GM19238 (cell line): ENCODE measurements around the gene RAD51B.
"Not testable (repeated sequence)": the region's sequence is repeated elsewhere in the genome, so short reads cannot be mapped to it uniquely, and the experiment has no call there.

ENCODE experiments used
- DNase-seq: peaks from one replicate; pipeline ENCODE4 v3.0.0; 2011; ENCODE audit warnings: low spot score; ENCODE audit not compliant: insufficient read length

Gene RAD51B

DNA sequence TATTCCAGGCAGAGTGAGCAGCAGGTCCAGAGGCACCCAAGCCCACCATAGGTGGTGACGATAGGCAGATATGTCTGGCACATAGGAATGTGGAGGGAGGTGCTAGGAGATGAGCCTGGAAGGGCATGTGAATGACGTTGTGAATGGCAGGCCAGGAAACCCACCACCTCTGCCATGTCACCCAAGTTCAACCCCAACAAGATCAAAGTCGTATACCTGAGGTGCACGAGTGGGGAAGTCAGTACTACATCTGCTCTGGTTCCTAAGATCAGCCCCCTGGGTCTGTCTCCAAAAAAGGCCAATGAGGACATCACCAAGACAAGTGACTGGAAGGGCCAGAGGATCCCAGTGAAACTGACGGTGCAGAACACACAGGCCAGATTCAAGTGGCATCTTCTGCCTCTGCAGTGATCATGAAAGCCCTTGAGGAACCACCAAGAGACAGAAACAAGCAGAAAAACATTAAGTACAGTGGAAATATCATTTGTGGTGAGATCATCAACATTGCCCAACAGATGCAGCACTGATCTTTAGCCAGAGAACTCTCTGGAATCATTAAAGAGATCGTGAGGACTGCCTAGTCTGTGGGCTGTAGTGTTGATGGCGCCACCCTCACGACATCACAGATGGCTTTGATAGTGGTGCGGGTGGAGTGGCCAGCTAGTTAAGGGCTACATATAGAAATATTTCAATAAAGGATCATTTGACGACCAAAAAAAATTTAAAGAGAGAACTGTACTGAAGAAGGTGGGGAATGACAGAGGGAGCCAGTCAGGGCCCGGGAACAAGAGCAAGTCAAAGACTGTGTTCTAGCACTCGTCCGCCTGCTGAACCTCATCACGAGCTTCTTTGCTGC, 873.6 kb downstream of the RAD51B start:
- DNase-seq: no peak

DNA sequence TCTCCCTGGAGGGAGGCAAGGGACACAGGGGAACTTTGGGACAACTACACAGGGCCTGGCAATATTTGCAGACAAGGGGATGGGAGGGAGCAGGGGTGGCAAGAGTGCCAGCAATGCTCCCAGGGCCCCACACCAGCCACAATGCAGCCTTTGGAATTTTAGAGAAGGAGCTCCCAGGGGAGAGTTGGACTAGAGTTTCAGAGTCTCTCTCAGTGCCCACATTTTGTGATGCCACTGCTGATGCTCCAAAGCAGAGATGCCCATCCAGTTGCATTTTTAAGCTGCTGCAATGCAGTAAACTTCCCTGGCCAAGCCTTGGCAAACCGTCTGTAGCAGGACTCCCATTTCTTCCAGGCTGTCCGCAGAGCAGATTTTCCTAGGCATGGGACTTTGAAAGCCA, 874.3 kb downstream of the RAD51B start:
- no peak for DNase-seq

DNA sequence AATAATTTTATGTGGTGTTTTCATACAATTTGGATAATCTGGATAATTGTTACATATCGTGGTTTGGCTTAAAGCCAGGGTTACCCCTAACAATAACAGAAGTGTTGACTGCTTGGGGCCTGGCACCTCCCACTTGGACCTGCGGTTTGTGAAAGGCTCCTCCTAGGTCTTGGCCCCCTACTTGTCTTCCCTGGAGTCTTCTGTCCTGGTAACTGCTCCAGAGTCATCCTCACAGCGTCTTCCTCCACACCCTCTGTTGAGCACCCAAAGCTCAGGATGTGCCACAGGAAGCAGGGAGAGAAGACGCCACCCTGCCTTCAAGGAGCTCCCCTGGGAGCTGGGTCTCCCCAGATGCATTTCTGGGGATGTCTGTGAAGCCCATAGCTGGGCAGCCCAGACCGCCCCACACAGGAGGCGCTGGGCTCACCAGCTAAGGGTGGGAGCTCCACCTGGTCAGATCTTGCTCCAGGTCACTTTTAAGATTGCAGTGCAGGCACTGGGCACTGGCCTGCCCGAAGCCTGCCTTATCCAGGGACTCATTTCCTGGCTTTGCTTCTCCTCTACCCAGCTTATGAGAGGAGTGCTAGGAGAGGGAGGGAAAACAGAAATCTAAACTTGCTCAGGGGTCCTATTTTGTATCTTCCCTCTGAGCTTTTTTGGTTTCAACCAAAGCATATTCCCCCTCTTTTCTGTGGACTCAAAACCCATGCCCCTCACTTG, 875.1 kb downstream of the RAD51B start:
- DNase-seq: no peak

DNA sequence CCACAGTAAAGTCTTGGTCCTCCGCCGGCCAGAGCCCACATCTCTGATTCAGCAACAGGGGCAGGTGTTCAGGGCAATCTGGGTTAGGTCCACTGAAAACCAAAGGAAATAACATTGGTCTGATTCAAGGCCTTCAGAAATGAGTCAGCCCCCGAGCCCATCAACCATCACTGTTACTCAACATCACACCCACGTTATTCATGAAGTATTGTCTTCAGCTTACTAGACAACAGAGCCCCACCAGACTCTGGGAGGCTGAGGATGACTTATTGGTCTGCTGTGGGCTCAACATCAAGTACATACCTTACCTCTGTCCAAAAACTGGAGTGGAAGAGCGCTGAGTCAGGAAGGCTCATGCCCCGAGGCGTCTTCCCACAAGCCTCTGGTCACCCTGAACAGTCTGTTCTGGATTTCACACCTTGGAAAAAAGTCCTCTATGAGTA, 875.8 kb downstream of the RAD51B start:
- peak; percentile 76 for DNase-seq

DNA sequence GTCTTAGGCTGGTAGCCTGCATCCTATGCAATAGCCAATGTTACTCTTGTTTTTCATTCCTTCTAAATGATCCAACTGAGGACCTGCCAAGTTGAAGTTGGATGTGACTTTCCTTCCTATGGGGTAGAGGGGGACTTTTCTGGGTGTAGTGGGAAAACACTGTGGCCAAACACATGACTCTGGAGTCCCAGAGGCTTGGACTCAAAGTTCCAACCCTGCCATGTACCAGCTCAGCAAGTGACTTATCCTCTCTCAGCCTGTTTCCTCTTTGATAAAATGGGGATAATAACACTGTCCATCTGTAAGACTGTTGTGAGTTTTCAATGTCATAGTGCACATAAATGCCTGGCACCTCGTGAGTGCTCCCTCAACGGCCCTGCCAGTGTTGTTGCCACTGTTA, 876.3 kb downstream of the RAD51B start:
- DNase-seq: no peak

DNA sequence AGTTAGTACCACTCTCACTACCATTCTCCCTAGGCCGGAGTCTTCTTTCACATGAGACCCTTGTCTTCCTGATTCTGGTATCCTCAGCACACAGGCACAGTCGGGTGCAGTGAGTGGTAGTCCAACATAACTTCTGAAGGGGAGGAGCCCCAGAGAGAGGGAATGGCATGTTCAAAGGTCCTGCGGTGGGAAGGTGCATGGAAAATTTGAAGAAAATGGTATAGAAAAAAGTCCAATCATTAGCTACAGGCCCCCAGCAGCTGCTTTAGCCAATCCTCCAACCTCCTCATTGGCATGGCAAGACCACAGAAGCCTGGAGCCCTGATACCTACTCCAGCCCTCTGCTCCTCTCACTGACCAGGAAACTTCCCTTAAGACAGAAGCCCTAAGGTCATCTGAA, 876.7 kb downstream of the RAD51B start:
- no peak for DNase-seq

DNA sequence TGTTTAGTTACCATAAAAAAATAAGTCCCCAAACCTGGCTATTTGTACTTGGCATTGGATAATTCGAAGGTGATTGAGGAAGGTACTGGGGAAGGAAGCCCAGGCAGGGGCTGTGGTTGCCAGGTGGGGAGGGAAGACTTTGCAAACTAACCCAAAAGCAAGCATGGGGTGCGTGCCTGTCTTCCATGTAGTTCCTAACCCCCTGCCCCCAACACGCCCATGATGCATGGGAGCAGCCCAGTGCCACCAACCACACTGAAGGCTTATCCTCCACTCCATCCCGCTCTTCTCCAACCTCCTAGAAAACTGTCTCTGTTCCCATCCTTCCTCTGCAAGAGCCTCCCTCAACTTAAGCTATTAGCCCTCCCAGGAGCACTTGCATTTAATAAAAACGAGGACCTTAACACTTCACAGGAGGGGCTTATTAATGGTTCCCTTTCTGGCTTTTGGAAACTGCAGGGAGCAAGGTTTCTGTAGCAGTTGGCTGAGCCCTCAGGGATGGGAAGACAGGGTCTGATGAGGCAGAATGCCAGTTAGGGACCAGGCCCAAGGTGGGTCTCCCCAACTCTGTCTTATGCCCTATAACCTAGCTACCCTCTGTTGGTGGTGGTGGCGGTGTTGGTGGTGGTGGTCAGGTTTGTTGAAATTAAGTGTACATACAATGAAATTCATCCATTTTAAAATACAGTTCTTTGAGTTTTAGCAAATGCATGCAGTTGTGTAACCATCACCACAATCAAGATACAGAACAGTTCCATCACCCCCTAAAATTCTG, 877.3 kb downstream of the RAD51B start:
- no peak for DNase-seq

DNA sequence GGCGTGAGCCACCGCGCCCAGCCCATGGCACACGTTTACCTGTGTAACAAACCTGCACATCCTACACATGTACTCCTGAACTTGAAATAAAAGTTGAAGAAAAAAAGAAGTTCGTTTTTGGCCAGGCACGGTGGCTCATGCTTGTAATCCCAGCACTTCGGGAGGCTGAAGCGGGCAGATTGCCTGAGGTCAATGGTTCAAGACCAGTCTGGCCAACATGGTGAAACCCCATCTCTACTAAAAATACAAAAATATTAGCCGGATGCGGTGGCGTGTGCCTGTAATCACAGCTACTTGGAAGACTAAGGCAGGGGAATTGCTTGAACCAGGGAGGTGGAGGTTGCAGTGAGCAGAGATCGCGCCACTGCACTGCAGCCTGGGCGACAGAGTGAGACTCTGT, 879.2 kb downstream of the RAD51B start:
- not testable (repeated sequence) for DNase-seq

DNA sequence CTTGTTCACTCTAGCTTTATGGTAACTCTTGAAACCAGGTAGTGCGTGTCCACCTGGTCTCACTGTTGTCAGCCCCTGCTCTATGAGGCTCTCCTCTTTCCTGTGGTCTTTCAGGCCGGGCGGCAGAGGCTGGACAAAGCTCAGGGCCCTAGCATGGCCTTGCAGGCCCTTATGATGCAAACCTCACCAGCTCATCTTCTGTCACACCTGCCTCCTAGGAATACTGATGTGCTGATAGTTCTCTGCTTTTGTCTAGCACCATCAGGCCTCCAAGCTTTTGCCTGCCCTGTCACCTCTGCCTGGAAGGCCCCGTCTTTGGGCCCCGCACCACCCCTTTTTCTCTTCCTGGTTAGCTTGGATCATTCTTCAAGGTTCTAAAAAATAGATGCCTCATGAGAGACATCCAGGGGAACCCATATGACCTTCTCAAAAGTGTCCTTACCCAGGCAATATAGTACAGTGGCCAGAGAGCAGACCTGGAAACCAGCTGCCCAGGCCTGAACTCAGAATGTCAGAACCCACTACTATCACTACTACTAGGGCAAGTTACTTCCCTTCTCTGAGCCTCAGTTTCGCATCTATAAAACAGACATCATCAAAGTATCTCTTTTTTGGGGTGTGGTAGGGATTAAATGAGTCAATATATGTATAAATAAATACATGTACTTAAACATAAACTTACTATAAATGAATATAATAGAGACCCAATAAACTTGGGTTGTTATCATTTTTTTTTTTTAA, 881.6 kb downstream of the RAD51B start:
- DNase-seq: no peak

DNA sequence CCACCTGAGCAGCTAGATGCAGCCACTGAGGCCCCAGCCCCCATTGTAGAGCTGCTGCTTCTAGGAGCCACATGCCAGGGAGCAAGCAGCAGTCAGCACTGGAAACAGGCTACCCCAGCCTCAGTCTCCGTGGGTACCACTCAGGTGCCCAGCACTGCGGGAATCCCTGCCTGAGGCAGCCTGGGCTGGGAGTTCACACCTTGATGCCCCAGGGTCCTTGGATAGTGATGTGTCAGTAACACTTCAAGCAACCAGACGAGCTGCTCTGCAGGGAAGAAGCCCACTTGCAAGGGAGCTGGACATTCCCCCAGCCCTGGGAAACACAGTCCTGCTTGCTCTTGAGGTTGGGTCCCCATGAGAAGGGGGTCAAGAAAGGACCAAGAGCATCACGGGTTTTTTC, 882.6 kb downstream of the RAD51B start:
- DNase-seq: no peak

DNA sequence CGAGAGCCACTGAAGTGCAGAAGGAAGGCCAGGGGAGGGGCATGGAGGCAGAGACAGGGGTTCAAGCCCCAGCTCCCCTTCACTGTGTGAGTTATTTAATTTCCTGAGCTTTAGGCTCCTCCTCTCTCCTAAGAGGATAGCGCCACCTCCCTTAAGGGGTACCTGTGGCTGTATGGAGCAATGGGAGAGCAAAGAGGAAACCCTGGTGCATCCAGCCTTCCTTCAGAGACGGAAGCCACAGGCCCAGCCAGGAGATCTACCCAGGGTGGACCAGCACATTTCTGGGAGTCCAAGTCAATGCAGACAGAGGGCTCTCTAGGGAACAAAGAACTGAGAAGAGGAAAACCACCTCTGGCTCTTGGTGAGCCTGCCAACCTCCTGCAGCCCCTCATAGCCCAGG, 883.0 kb downstream of the RAD51B start:
- DNase-seq: no peak

DNA sequence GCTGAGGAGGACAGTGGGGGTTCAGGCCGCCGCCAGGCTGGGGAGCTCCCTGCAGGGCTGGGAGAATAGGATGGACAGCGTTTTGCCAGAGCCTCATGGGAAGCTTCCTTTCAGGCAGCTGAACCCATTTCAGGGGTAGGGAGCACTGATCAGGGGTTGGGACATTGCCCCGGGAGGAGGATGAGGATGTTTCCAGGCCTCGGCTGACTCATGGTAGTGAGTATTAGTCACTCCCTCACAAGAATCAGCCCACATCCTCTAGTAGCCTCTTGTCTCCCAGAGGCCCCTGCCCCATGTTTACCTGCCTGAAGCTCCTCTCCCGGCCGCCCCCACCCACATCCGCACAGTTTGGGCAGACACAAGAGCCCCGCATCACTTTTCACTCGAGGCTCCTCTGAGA, 883.5 kb downstream of the RAD51B start:
- DNase-seq: no peak

DNA sequence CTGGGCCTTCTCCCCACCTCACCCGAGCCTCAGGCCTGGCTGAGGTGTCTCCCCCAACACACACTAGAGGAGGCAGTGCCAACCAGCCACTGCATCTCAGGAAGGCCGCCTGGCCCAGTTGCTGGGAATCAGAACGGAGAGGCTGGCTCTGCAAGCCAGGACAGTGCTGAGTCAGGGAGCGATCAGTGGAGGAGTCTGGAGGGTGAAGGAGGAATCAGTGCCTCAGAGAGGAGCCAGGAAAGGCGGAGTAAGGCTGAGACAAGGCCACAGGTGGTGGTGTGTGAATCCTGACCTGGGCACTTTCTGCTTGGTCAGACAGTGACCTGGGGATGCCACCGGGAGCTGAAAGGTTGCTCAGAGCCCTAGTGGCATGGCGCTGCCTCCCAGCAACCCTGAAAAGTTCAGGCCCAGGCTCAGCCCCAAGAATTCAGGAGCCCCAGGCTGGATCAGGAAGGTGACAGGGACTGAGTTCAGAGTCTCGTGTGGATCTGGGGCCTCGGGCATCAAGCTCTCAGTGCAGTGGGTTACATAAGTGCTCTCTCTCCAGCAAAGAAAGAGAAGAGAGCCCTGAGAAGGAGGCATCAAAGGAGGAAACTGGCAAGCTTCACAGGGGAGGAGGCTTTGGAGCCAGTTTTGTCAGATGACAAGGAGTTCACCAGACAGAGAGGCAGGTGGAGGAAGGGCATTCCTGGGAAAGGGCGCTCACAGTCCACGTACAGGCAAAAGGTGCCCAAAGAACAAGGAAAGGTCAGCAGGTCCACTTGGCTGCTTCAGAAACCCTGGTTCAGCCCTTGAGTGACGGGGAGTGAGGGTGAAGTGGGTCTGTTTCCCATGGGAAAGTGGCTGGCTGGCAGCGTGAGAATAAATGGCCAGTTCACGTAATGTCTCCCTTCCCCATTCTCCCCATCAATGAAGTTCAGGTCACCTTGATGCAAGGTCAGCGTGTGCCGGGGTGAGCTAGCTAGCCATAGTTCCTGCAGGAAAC, 885.4 kb downstream of the RAD51B start:
- no peak for DNase-seq

DNA sequence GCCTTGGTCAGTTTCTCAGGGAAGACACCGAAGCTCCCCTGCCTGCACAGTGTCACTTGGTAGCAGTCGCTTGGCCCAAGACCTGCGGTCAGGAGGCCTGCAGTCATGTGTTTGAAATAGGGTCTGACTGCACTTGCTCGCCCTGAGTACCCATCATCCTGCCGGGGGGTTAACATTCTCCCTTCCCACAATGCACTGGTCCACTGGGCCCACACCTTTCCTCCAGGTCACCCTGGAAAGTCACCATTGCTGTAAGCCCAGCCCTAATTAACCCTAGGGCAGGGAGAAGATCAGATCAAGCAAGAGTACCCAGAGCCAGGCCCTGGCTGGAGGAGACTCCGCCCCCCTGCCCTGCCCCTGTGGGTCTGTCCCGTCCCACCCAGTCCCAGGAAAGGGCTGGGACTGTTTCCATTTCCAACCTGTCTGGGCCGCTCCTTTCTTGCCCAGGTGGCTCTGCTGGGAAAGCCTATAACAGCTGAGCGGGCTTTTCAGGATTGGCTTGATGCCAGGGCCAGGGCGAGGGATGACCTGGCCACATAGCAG, 886.2 kb downstream of the RAD51B start:
- DNase-seq: no peak

DNA sequence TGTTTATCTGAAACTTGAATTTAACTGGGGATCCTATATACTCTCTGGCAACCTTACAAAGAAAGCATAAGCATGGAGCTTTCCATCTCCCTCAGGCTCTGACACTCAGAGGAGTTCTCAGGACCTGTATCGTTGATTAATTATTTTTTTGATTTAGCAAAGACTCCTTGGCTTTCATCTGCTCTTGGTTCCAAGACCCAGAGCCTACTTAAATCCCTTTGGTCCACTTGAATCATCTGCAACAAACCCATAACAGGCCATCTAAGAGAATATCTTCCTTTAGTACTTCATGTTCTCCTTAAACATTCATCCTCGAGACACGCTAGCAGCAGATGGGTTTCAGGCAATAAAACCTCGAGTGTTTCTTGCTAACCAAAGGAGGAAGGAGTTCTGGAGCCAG, 887.9 kb downstream of the RAD51B start:
- DNase-seq: no peak

DNA sequence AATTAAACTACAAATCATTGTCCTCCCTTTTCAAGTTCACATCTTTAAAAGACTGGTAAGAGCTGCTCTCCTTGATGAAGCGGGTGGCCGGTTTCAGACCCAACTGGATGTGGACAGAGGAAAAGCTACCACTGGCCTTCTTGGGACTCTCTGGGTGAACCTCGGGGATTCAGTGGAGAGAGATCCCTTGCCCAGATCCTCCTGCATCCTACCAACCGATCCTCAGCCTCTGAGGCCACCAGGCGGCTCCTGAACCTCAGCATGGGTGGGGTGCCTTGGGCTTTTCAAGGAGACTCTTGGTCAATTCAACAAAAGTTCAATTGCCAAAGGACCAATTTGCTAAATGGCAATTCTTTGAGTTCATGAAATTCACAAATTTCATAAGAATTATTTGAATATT, 888.8 kb downstream of the RAD51B start:
- DNase-seq: no peak

DNA sequence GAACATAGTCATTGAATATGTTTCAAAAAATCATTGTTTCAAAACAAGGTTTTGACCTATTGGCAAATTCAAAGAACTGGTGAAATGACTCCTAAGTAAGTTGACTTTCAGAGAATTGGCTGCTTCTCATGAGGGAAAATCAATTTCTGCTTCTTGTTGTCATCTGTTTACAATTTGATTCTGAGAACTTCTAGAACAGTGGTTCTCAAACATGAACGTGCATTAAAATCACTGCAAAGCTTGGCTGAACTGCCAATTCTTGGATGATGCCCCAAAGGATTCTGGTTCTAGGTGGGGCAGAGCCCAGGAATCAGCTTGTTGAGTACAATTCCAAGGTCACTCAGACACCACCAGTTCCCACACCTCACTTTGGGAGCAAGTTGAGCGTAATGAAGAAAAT, 889.4 kb downstream of the RAD51B start:
- DNase-seq: no peak

DNA sequence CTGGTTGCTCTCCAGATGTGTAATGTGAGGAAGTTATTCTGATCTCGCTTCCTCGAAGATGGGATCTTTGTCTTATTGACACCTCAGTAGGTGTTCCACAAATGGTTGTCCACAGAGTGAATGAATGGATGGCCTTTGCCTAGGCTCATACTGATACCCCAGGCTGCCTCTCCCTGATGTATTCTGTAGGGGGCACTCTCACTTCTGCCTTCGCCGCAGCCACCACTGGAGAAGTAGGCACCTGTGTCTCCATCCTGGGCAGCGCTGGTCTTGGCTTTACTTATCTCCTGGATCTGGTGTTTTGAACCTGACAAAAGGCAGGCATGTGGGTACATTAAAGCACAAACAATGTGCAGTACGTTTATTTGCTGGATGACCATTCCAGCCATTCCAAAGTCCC, 891.2 kb downstream of the RAD51B start:
- no peak for DNase-seq

DNA sequence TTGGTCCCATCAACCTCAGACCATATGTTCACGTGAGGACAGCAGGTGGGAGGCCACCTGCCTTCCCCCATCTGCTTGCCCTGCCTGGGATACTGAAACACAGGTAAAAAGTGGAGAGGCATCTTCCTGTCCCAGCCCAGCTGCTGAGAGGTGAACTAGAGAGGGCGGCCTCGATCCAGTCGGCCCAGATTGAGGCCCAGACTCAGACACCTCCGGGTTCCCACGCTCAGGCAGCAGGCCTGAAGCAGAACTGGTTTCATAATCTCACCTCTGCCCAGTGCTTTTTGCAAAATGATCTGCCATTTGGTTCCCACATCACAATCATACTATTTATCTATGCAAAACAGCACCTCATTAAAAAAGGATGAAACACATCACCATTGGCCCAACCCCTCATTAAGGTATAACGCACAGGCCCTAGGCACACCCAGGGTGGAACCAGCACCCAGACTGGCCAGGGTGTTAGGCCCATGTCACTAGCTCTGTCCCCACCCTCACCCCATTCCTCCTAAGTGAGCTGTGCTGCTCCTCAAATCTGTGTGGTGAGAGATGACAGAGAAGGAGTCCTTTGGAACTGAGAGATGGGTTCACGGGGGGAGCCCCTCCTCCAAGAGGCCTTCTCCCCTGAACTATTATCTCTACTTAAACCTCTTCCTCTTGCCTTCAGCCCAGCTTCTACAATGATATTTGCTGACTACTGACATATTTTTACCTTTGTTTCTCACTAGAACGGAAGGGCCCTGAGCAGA, 892.2 kb downstream of the RAD51B start:
- DNase-seq: no peak
